Brain microvascular endothelial cell (primary cell): Measurements from ENCODE around the gene TMIGD2.
"Not testable (repeated sequence)": the region's sequence is repeated elsewhere in the genome, so short reads cannot be mapped to it uniquely, and the experiment has no call there.

Experiments
- DNase-seq: peaks from one replicate; pipeline ENCODE4 v3.0.0-alpha.2; 2020
- H3K27ac ChIP-seq: fragments of 250-450 bp; sonication (Bioruptor Pico); 2 replicates; pipeline ENCODE4 v1.5.1; 2020; ENCODE audit warnings: mild to moderate bottlenecking, moderate library complexity
- H3K27me3 ChIP-seq: fragments of 250-450 bp; sonication (Bioruptor Pico); replicated peaks from 2 replicates; pipeline ENCODE4 v1.5.1; 2020; ENCODE audit warnings: mild to moderate bottlenecking
- H3K36me3 ChIP-seq: fragments of 250-450 bp; sonication (Bioruptor Pico); replicated peaks from 2 replicates; pipeline ENCODE4 v1.5.1; 2020; ENCODE audit warnings: mild to moderate bottlenecking
- H3K4me3 ChIP-seq: 2 replicates; pipeline ENCODE4 v1.5.1; 2011; ENCODE audit warnings: low read depth, mild to moderate bottlenecking, control low read depth, low read length, moderate library complexity
- in situ Hi-C: cut with HindIII; loops from 2 replicates; pipeline ENCODE4 v1.10.0; 2017; ENCODE audit warnings: low sequenced_read_pairs, low pct_ligation_motif_present
- TF ChIP-seq, protein P1 (sequence below): IDR thresholded peaks from 2 replicates; pipeline ENCODE4 v1.5.1; 2011; ENCODE audit warnings: low read depth, mild to moderate bottlenecking, moderate library complexity, low read length, control low read depth, inconsistent platforms; ENCODE audit errors: missing control alignments

TMIGD2 gene, protein sequence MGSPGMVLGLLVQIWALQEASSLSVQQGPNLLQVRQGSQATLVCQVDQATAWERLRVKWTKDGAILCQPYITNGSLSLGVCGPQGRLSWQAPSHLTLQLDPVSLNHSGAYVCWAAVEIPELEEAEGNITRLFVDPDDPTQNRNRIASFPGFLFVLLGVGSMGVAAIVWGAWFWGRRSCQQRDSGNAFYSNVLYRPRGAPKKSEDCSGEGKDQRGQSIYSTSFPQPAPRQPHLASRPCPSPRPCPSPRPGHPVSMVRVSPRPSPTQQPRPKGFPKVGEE

DNA sequence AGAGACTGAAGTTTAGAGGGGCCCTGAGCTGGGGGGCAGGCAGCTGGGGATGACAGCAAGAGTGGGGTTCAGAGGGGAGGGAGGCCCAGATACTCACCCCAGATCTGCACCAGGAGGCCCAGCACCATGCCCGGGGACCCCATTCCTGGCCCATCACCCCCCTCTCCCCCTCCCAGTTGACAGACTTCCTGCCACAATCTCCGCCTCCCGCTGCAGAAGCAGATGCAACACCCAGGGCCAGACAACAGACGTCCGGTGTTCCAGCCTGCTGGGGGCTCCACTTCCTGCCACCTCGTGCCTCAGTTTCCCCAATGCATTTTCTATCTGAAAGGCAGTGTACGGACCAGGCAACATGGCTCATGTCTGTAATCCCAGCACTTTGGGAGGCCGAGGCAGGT, at the start of gene TMIGD2:
TMIGD2 (minus strand) TSS at position 147 of the 398 bp plus-strand sequence; CDS start at position 143, 4 bp downstream.
- H3K4me3 ChIP-seq: no peak within 1 kb of the TSS
- H3K36me3 ChIP-seq: no peaks in the 10 kb centered on the region
- no peak within 1 kb of the TSS for H3K27ac ChIP-seq
- DNase-seq: no peak
- in situ Hi-C loops: no loop called here
- TF ChIP-seq, protein P1, sequence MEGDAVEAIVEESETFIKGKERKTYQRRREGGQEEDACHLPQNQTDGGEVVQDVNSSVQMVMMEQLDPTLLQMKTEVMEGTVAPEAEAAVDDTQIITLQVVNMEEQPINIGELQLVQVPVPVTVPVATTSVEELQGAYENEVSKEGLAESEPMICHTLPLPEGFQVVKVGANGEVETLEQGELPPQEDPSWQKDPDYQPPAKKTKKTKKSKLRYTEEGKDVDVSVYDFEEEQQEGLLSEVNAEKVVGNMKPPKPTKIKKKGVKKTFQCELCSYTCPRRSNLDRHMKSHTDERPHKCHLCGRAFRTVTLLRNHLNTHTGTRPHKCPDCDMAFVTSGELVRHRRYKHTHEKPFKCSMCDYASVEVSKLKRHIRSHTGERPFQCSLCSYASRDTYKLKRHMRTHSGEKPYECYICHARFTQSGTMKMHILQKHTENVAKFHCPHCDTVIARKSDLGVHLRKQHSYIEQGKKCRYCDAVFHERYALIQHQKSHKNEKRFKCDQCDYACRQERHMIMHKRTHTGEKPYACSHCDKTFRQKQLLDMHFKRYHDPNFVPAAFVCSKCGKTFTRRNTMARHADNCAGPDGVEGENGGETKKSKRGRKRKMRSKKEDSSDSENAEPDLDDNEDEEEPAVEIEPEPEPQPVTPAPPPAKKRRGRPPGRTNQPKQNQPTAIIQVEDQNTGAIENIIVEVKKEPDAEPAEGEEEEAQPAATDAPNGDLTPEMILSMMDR: no peak
- H3K27me3 ChIP-seq: no peaks in the 10 kb centered on the region

DNA sequence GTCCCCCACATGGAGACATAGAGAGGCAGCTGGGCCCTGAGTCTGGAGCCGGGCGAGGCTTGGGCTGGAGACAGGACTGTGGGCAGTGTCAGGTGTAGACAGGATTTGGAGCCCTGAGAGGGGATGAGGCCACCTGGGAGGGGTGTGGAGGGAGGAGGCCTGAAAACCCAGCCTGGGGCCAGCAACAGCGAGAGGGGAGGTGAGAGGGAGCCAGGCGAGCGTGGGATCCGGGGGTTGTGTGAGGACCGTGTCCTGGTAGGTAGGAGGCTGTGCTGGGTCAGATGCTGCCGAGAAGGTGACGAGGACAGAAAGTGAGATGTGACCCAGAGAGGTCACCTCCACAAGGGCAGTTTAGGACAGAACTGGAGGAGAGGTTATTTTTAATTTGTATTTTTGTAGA, 48.5 kb upstream of the TMIGD2 start:
- Histone ChIP-seq H3K27me3 (no peaks in the 10 kb centered on the region), H3K27ac (no peak overlapping the region), H3K4me3 (no peak overlapping the region), H3K36me3 (no peaks in the 10 kb centered on the region)
- in situ Hi-C loops: no loop called here
- DNase-seq: no peak
- TF ChIP-seq, protein P1: no peak

DNA sequence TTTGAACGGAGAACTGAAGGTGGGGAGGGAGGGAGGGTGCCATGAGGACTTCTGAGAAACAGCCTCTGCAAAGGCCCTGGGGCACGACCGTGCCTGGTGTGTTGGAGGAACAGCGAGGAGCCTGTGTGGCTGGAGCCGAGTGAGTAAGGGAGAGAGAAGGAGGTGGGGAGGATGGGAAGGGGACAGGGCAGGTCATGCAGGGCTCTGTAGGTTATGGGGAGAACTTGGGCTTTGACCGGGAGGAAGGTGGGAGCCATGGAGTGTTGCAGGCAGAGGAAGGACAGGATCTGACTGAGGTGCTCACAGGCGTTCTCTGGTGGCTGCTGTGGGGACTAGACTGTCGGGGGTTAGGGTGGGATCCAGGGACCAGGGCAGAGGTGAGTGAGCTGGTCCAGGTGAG, 47.9 kb upstream of the TMIGD2 start:
- TF ChIP-seq, protein P1: no peak

DNA sequence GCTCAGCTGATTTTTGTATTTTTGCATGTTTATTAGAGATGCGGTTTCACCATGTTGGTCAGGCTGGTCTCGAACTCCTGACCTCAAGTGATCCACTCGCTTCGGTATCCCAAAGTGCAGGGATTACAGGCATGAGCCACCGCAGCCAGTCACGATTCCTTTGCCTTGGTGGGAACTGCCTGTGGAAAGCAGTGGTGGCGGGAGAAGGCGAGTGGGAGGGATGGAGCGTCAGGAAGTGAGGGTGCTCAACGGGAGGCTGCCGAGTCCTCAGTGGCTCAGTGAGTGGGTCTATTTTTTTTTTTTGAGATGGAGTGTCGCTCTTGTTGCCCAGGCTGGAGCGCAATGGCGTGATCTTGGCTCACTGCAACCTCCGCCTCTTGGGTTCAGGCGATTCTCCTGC, 47.0 kb upstream of the TMIGD2 start:
- H3K27me3 ChIP-seq, H3K27ac ChIP-seq, DNase-seq, H3K36me3 ChIP-seq, H3K4me3 ChIP-seq, in situ Hi-C loops: not testable (repeated sequence)

More for the DNA sequence above, 47.9 kb upstream of the TMIGD2 start:
- no peak for DNase-seq
- in situ Hi-C loops: no loop called here
- no peaks in the 10 kb centered on the region for H3K36me3 ChIP-seq
- H3K27me3 ChIP-seq: no peaks in the 10 kb centered on the region
- H3K27ac ChIP-seq: no peak overlapping the region
- no peak overlapping the region for H3K4me3 ChIP-seq

DNA sequence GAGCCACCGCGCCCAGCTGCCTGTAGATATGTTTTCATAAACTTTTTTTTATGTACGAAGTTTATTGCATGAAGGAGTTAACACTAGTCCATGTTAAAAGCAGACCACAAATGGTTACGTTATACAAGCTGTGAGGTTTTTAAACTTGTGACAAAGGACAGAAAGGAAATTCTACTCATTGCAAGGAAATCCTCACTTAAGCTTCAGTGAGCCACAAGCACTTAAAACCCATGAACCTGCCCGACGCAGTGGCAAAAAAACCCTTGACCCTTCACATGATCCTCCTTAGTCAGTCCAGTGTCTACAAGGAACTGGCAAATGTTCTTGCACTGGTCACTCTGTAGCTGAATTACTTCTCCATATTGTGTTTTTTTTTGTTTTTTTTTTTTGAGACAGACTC, 45.3 kb upstream of the TMIGD2 start:
- H3K36me3 ChIP-seq: no peaks in the 10 kb centered on the region
- TF ChIP-seq, protein P1: no peak
- no peak overlapping the region for H3K4me3 ChIP-seq
- no peak overlapping the region for H3K27ac ChIP-seq
- no peak for DNase-seq
- in situ Hi-C loops: no loop called here
- no peaks in the 10 kb centered on the region for H3K27me3 ChIP-seq

DNA sequence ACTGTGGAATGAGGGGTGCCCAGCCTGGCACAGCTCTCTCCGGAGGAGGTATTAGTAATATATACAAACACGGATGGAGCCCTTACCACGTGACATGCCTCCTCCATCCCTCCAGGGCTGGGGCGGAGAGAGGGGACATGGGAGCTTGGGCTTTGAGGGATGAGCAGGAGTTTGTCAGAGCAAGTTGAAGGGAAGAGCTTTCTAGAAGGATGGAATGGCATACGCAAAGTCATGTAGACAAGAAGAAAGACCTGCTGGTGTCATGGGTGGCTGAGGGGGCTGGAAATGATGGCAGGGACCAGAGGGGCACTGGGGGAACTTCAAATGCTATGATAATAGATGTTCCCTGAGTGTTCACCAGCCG, 43.8 kb upstream of the TMIGD2 start:
- in situ Hi-C loops: no loop called here
- Histone ChIP-seq H3K27ac (no peak overlapping the region), H3K27me3 (no peaks in the 10 kb centered on the region), H3K36me3 (no peaks in the 10 kb centered on the region), H3K4me3 (no peak overlapping the region)
- no peak for DNase-seq
- TF ChIP-seq, protein P1: no peak
